Activated CD4-positive, CD25-positive, alpha-beta regulatory T cell treated with anti-CD3 and anti-CD28 coated beads, Interleukin-2, amount 50 U/mL, for 16 hours (primary cell): Measurements from ENCODE around the gene SSH2.

Source experiments
- DNase-seq: peaks from one replicate; pipeline ENCODE4 v3.0.0-alpha.2; 2020; ENCODE audit warnings: low read depth, low spot score

The SSH2 gene

DNA sequence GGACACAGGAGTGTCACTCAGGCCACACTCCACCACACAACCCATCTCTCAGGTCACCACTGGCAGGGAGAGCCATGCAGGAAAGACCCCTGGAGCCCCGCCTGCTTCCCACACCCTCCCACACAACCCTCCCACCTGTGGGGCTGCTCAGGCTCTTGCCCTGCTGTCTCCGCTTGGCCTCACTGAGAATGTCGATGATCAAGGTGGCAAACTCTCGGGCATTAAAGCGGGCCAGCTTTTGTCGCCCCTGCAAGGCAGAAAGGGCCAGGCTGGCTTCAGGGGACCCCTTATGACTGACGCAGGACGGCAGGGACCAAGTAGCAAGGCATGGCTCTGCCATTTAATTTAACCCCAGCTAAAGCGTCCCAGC lies 353.0 kb downstream of the SSH2 start:
- no peak for DNase-seq

DNA sequence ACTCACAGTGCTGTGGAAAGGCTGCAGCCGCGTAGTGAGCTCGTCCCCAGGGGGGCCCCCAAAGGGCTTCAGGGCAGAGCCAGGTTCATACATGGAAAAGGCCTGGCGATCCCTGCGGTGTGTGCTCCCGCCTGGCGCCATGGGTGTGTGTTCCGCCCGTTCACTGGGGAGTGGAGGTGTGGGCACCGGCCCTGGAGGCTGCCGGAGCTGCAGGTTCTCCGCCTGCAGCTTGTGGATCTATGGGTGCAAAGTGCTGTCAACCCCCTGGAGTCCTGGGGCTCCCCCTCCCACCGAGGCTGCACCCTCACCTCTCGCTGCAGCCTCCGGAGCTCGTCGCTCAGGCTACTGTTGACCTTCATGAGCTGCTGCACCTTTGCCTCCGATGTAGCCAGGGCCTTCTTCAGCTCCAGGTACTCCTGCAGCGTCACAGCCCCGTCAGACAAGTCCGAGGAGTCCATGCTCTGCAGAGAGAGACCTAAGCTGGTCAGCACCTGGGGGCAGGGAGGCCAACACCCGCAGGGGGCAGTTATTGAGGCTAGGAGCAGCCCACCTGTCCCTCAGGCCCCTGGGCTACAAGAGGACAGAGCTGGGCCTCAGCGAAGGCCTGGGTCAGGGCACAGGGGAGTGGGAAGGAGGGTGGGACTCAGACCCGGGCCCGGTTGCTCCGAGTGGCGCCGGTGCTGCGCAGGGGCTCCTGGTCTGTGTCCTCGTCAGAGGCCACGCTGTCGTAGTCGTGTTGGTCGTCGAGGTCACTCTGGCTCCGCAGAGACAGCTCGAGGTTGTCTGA lies 353.6 kb downstream of the SSH2 start:
- no peak for DNase-seq
